ENCODE data around the gene FBXO3.

Gene FBXO3

DNA sequence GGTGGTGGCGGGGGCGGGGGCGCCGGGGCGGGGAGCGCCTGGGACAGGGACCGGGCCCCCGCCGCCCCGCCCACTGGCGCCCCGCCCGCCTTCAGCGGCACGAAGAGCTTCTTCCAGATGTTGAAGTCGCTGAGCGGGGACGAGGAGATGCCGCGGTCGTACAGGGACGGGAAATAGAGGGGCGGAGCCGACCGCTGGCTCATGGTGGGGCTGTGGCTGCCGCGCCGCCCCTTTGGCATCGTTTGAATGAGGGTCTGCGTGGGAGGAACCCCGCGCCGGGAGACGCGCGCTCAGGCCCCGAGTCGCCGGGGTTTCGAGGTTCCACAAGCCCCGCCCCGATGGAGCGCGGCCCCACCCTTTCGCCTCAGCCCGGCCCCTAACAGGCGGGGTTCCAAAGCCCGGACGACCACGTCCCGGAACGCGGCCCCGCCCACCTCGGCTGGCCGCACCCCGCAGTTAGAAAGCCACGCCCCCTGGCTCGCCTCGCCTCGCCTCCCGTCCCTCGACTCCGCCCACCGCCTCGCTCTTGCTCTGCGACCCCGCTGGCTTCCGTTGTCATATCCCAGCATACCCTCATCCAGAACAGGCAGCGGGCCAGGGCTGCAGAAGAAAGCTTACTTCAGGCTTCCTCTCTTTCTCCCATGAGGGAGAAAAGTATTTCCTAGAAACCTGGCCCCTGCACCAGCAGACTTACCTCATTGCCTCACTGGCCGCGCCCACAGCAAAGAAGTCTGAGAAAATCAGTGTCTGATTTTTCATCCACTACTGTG lies 73.6 kb downstream of the FBXO3 start, which contains the start of gene C11orf91:
Gene C11orf91, minus strand, starts transcription at position 325 of the 770 bp plus-strand sequence. Its CDS starts 86 bp downstream, at position 239.
- TF ChIP-seq POLR2AphosphoS5 (IDR thresholded peaks at IDR 0.05; ENCODE audit: low read depth, low read length): peak; percentile 91
- TF ChIP-seq FOXP2 (optimal IDR thresholded peaks at IDR 0.05; ENCODE audit: borderline replicate concordance, extremely low read depth, extremely low read length, insufficient read depth): peak; percentile 84
- TF ChIP-seq SIN3A (IDR thresholded peaks at IDR 0.05; ENCODE audit: borderline replicate concordance, insufficient read depth, low read length): peak; percentile 81; the same call in 1 of the 2 replicates
- peak; percentile 73; the same call in 1 of the 2 replicates for TF ChIP-seq TAF1 (IDR thresholded peaks at IDR 0.05; ENCODE audit: borderline replicate concordance, insufficient read depth, low read length)
- TF ChIP-seq REST (IDR thresholded peaks at IDR 0.05; ENCODE audit: insufficient read depth in 1 of 2, low read depth in 2 of 2, low read length in 2 of 2): peak in 1 of 2 experiments; percentile 40; a peak in 1 of 4 replicates

GRCh38 chr11:33700063-33700501 lies 74.2 kb downstream of the FBXO3 start:
- TF ChIP-seq FOXP2 (optimal IDR thresholded peaks at IDR 0.05; ENCODE audit: borderline replicate concordance, extremely low read depth, extremely low read length, insufficient read depth): no peak

GRCh38 chr11:33699515-33700062 lies 74.7 kb downstream of the FBXO3 start:
- TF ChIP-seq REST (IDR thresholded peaks at IDR 0.05; ENCODE audit: insufficient read depth in 1 of 2, low read depth in 2 of 2, low read length in 2 of 2): no peak
- TF ChIP-seq POLR2AphosphoS5 (IDR thresholded peaks at IDR 0.05; ENCODE audit: low read depth, low read length): no peak
- TF ChIP-seq TAF1 (IDR thresholded peaks at IDR 0.05; ENCODE audit: borderline replicate concordance, insufficient read depth, low read length): no peak
- TF ChIP-seq FOXP2 (optimal IDR thresholded peaks at IDR 0.05; ENCODE audit: borderline replicate concordance, extremely low read depth, extremely low read length, insufficient read depth): no peak
- no peak for TF ChIP-seq SIN3A (IDR thresholded peaks at IDR 0.05; ENCODE audit: borderline replicate concordance, insufficient read depth, low read length)

DNA sequence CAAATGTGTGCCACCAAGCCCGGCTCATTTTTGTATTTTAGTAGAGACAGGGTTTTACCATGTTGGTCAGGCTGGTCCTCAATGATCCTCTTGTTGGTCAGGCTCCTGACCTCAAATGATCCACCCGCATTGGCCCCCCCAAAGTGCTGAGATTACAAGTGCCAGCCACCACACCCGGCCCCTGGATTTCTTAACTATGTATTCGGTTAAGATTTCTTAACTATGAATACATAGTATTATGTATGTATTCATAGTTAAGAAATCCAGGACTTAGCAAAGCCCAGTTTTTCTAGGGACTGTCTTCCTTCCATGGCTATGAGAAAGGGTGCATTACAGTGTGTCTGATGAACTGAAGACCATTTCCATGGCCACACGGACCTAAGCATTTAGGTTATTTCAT lies 75.4 kb downstream of the FBXO3 start:
- TF ChIP-seq POLR2AphosphoS5 (IDR thresholded peaks at IDR 0.05; ENCODE audit: low read depth, low read length) (no peak), FOXP2 (optimal IDR thresholded peaks at IDR 0.05; ENCODE audit: borderline replicate concordance, extremely low read depth, extremely low read length, insufficient read depth) (no peak), TAF1 (IDR thresholded peaks at IDR 0.05; ENCODE audit: borderline replicate concordance, insufficient read depth, low read length) (no peak), REST (IDR thresholded peaks at IDR 0.05; ENCODE audit: insufficient read depth in 1 of 2, low read depth in 2 of 2, low read length in 2 of 2) (no peak), SIN3A (IDR thresholded peaks at IDR 0.05; ENCODE audit: borderline replicate concordance, insufficient read depth, low read length) (no peak)

- TF ChIP-seq POLR2AphosphoS5 (IDR thresholded peaks at IDR 0.05; ENCODE audit: low read depth, low read length) (no peak), REST (IDR thresholded peaks at IDR 0.05; ENCODE audit: insufficient read depth in 1 of 2, low read depth in 2 of 2, low read length in 2 of 2) (no peak), TAF1 (IDR thresholded peaks at IDR 0.05; ENCODE audit: borderline replicate concordance, insufficient read depth, low read length) (no peak), FOXP2 (optimal IDR thresholded peaks at IDR 0.05; ENCODE audit: borderline replicate concordance, extremely low read depth, extremely low read length, insufficient read depth) (no peak), SIN3A (IDR thresholded peaks at IDR 0.05; ENCODE audit: borderline replicate concordance, insufficient read depth, low read length) (no peak)
These were observed 76.3 kb downstream of the FBXO3 start for GRCh38 chr11:33697997-33698396.
